Activated CD4-positive, alpha-beta T cell treated with anti-CD3 and anti-CD28 coated beads, Interleukin-2, amount 10 ng/mL, durations not matched to agents 24 days and 14 days (primary cell): Measurements from ENCODE around the gene REXO1. TPM values are rescaled to one million over a fixed set of nuclear protein-coding genes. Genes with fewer than 3 reads are reported as not detected.
"Not testable (repeated sequence)": the region's sequence is repeated elsewhere in the genome, so short reads cannot be mapped to it uniquely, and the experiment has no call there.

Experiments
- DNase-seq: peaks from one replicate; pipeline ENCODE4 v3.0.0; 2022
- H3K27ac Mint-ChIP-seq: one replicate; pipeline ENCODE4 v1.8.0; 2022; ENCODE audit warnings: mild to moderate bottlenecking, mixed read lengths
- H3K27me3 Mint-ChIP-seq: one replicate; pipeline ENCODE4 v1.8.0; 2022; ENCODE audit warnings: mixed read lengths
- H3K36me3 Mint-ChIP-seq: one replicate; pipeline ENCODE4 v1.8.0; 2022; ENCODE audit warnings: low read depth, mild to moderate bottlenecking, mixed read lengths
- H3K4me1 Mint-ChIP-seq: one replicate; pipeline ENCODE4 v1.8.0; 2021; ENCODE audit warnings: mixed read lengths
- H3K4me3 Mint-ChIP-seq: one replicate; pipeline ENCODE4 v1.8.0; 2022; ENCODE audit warnings: mild to moderate bottlenecking, moderate library complexity, mixed read lengths
- H3K9me3 Mint-ChIP-seq: one replicate; pipeline ENCODE4 v1.8.0; 2021; ENCODE audit warnings: mixed read lengths
- intact Hi-C: fragments of 100-400 bp; cut with micrococcal nuclease; formaldehyde crosslinking; loops from one replicate; pipeline ENCODE4 v1.15.1; 2023
- total RNA-seq: library from RNA; stranded (reverse); gene quantifications from 2 replicates; pipeline ENCODE4 v1.2.3, GENCODE V29; 2022

REXO1 gene
- total RNA-seq, 1 donor from 2014 or later: 61.4 TPM

GRCh38 chr19:1882089-1882785 is 34.0 kb upstream of the REXO1 start:
- H3K4me1 Mint-ChIP-seq: peaks cover 28% of the 10 kb centered on the region
- H3K27me3 Mint-ChIP-seq: no peaks in the 10 kb centered on the region
- peaks cover 18% of the 10 kb centered on the region for H3K36me3 Mint-ChIP-seq
- intact Hi-C loops: loop anchor here (1.0 kb wide), 1 partner anchor 15 kb away; no protein-coding TSS in a partner anchor
- DNase-seq: peak; percentile 95
- no peaks in the 10 kb centered on the region for H3K9me3 Mint-ChIP-seq
- H3K27ac Mint-ChIP-seq: peak overlapping the region; percentile 96
- peak overlapping the region; percentile 93 for H3K4me3 Mint-ChIP-seq

GRCh38 chr19:1881393-1882088 is 33.3 kb upstream of the REXO1 start:
- Mint-ChIP-seq H3K27ac (peak overlapping the region; percentile 96), H3K4me3 (peak overlapping the region; percentile 93), H3K4me1 (peaks cover 28% of the 10 kb centered on the region), H3K36me3 (peaks cover 18% of the 10 kb centered on the region)
- peak; percentile 61 for DNase-seq
- H3K27me3 Mint-ChIP-seq, H3K9me3 Mint-ChIP-seq: not testable (repeated sequence)
- intact Hi-C loops: loop anchor here (1.0 kb wide), 1 partner anchor 16 kb away; no protein-coding TSS in a partner anchor

- intact Hi-C loops: no loop called here
- Mint-ChIP-seq H3K36me3 (peaks cover 21% of the 10 kb centered on the region), H3K4me1 (peaks cover 31% of the 10 kb centered on the region), H3K9me3 (no peaks in the 10 kb centered on the region), H3K27ac (peak overlapping the region; percentile 53), H3K27me3 (no peaks in the 10 kb centered on the region), H3K4me3 (no peak overlapping the region)
- no peak for DNase-seq
These were observed 32.5 kb upstream of the REXO1 start for GRCh38 chr19:1880611-1881392.

- DNase-seq, H3K27me3 Mint-ChIP-seq, H3K9me3 Mint-ChIP-seq, H3K4me3 Mint-ChIP-seq, H3K27ac Mint-ChIP-seq: not testable (repeated sequence)
- peaks cover 26% of the 10 kb centered on the region for H3K36me3 Mint-ChIP-seq
- H3K4me1 Mint-ChIP-seq: peaks cover 34% of the 10 kb centered on the region
- intact Hi-C loops: loop anchor here (5.0 kb wide), 1 partner anchor 207 kb away; no protein-coding TSS in a partner anchor
These were observed 31.7 kb upstream of the REXO1 start for GRCh38 chr19:1879982-1880381.

GRCh38 chr19:1878583-1878982 is 30.3 kb upstream of the REXO1 start:
- Mint-ChIP-seq H3K36me3 (peaks cover 21% of the 10 kb centered on the region), H3K4me1 (peaks cover 33% of the 10 kb centered on the region)
- H3K27me3 Mint-ChIP-seq, DNase-seq, H3K9me3 Mint-ChIP-seq, H3K4me3 Mint-ChIP-seq, H3K27ac Mint-ChIP-seq: not testable (repeated sequence)
- intact Hi-C loops: loop anchor here (5.0 kb wide), 1 partner anchor 209 kb away; no protein-coding TSS in a partner anchor

GRCh38 chr19:1877280-1877660 is 29.0 kb upstream of the REXO1 start:
- intact Hi-C loops: loop anchor here (2.0 to 5.0 kb wide), 2 partner anchors 66 to 210 kb away; no protein-coding TSS in a partner anchor
- DNase-seq, H3K9me3 Mint-ChIP-seq, H3K27ac Mint-ChIP-seq, H3K4me3 Mint-ChIP-seq, H3K27me3 Mint-ChIP-seq: not testable (repeated sequence)
- Mint-ChIP-seq H3K36me3 (peaks cover 14% of the 10 kb centered on the region), H3K4me1 (peaks cover 20% of the 10 kb centered on the region)

GRCh38 chr19:1876496-1877279 is 28.4 kb upstream of the REXO1 start:
- Mint-ChIP-seq H3K4me3 (peak overlapping the region; percentile 99), H3K27ac (peak overlapping the region; percentile 91), H3K36me3 (peaks cover 14% of the 10 kb centered on the region), H3K4me1 (peaks cover 16% of the 10 kb centered on the region)
- intact Hi-C loops: loop anchor here (1.0 to 5.0 kb wide), 4 partner anchors 9 to 211 kb away; partner anchors contain the start of gene ABHD17A
- H3K9me3 Mint-ChIP-seq, H3K27me3 Mint-ChIP-seq, DNase-seq: not testable (repeated sequence)

GRCh38 chr19:1875646-1876495 is 27.6 kb upstream of the REXO1 start:
- intact Hi-C loops: loop anchor here (1.0 to 5.0 kb wide), 4 partner anchors 9 to 211 kb away; partner anchors contain the start of gene ABHD17A
- Mint-ChIP-seq H3K36me3 (peaks cover 14% of the 10 kb centered on the region), H3K9me3 (no peaks in the 10 kb centered on the region), H3K27me3 (no peaks in the 10 kb centered on the region), H3K27ac (peak overlapping the region; percentile 95), H3K4me3 (peak overlapping the region; percentile 99), H3K4me1 (peaks cover 16% of the 10 kb centered on the region)
- peak; percentile 97 for DNase-seq

GRCh38 chr19:1875265-1875645 is 27.0 kb upstream of the REXO1 start:
- not testable (repeated sequence) for DNase-seq
- intact Hi-C loops: loop anchor here (5.0 kb wide), 1 partner anchor 212 kb away; no protein-coding TSS in a partner anchor

GRCh38 chr19:1874554-1875185 is 26.4 kb upstream of the REXO1 start:
- Mint-ChIP-seq H3K27me3 (no peaks in the 10 kb centered on the region), H3K36me3 (peaks cover 20% of the 10 kb centered on the region), H3K4me1 (peaks cover 16% of the 10 kb centered on the region), H3K9me3 (no peaks in the 10 kb centered on the region), H3K4me3 (peak overlapping the region; percentile 99), H3K27ac (peak overlapping the region; percentile 95)
- intact Hi-C loops: loop anchor here (5.0 kb wide), 1 partner anchor 213 kb away; no protein-coding TSS in a partner anchor
- DNase-seq: peak; percentile 77

More at GRCh38 chr19:1875265-1875645, 27.0 kb upstream of the REXO1 start:
- peak overlapping the region; percentile 99 for H3K4me3 Mint-ChIP-seq
- H3K27ac Mint-ChIP-seq: peak overlapping the region; percentile 95
- H3K4me1 Mint-ChIP-seq: peaks cover 16% of the 10 kb centered on the region
- not testable (repeated sequence) for H3K9me3 Mint-ChIP-seq, H3K27me3 Mint-ChIP-seq
- H3K36me3 Mint-ChIP-seq: peaks cover 20% of the 10 kb centered on the region

GRCh38 chr19:1873524-1874473 is 25.5 kb upstream of the REXO1 start:
- Mint-ChIP-seq H3K9me3 (no peaks in the 10 kb centered on the region), H3K27ac (peak overlapping the region; percentile 95), H3K4me3 (peak overlapping the region; percentile 99), H3K36me3 (peaks cover 23% of the 10 kb centered on the region), H3K4me1 (peaks cover 19% of the 10 kb centered on the region), H3K27me3 (no peaks in the 10 kb centered on the region)
- no peak for DNase-seq
- intact Hi-C loops: no loop called here
